ENCODE results near the gene CCDC89.

CCDC89 gene

DNA sequence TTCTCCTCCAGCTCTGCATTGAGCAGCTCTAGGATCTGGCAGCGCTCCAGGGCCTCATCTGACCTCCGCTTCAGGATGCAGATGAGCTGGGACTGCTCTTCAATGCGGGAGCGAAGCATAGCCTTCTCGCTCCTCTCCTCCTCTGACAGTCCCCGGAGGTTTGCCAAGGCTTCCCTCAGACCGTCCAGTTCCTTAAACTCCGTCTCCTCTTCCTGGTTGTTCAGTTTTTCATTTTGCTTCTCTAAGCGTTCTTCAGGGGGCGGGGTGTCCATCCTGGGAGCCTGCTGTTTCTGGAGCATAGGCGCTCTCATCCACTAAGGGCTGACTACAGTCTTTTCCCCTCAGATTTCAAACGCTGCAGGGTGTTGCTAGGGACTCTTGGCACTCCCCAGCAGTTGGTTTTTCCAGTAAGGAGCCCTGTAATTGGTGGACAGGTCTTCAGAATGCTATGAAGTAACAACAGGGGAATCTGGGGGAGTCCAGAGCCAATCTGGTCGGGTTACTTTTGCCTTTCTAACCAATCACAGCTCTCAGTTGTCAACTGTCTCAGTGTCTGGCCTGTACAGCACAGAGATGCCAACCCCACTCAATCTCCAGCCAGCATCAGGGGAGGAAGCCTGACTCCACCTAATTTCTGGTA is at the start of gene CCDC89:
Gene CCDC89 (minus strand): TSS at position 376 of the 640 bp plus-strand sequence. CDS start 65 bp downstream, at position 311.
- peak within 1 kb of the TSS; percentile 57 for H3K4me3 ChIP-seq (ENCODE audit: low read depth, low read length)
- DNase-seq (ENCODE audit: low read depth): peak; percentile 92

DNA sequence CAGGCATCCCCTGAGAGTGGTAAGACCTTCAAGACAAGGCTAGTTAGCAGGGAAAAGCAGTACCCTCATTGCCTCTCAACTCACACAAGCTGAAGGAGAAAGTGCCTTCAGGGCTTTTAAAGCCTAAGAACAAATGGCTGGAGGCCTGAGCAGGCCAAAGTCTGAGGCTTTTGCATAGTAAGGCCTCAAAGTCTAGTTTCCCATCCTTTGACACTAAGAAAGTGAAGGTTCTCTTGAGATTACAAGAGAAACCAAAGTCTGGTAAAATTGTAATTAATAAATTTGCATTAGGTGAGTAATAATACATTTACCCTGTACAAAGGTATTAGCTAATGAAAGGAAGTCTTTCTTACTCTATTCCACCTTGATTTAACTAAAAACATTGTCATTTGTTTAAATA is 47.0 kb upstream of the CCDC89 start:
- no peak for DNase-seq (ENCODE audit: low read depth)

DNA sequence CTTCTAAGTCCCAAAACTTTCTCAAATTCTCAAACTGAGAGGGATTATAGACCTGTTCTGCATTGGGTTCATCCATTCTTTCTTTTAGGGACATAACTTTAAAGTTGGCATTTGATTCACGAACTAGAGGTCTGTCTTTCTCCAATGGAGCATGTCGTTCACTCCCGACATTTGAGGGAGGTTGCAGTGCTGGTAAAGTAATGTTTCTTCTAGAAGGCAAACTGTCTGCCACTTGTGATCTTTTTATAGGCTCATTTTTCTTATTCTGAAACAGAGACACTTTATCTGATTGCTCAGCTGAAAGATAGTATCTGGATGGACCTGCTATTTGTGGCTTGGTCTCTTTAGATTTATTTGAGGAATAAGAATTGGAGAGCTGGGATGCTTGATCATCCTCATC is 40.4 kb upstream of the CCDC89 start:
- no peak for DNase-seq (ENCODE audit: low read depth)
- no peak overlapping the region for H3K4me3 ChIP-seq (ENCODE audit: low read depth, low read length)

More for the DNA sequence above, 47.0 kb upstream of the CCDC89 start:
- no peak overlapping the region for H3K4me3 ChIP-seq (ENCODE audit: low read depth, low read length)

DNA sequence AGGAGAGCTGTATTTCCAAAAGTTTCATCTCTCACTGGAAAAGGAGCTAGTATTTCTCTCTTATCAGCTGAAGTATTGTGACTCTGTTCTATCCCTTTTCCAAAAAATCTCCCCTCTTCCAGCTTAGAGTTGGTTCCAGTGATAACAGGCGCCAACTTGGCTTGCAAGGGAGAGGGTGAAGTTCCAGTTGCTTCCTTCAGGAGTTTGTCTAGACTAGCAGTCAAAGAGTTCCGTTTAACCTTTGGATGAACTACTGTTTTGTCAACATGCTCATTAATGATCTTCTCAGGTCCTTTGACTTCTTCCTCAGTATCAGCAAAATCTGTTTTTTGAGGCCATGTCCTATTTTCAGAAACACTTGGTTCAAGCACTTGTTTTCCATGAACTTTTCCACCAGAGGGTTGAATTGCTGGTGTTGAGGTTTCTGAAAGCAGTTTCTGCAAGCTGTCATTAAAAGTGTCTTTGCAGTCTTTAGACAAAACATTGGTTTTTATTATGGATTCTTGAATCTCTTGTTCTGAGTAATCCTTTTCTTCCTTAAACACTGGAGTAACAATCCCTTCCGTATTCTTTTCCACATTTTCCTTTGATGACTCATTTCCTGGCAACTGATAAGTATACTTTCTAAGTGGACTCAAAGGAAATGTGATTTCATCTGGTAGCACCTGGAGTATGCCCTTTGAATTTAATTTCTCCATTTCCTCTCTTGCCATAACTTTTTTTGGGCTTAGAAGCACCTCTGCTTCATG is 39.7 kb upstream of the CCDC89 start:
- H3K4me3 ChIP-seq (ENCODE audit: low read depth, low read length): no peak overlapping the region
- DNase-seq (ENCODE audit: low read depth): peak; percentile 71

DNA sequence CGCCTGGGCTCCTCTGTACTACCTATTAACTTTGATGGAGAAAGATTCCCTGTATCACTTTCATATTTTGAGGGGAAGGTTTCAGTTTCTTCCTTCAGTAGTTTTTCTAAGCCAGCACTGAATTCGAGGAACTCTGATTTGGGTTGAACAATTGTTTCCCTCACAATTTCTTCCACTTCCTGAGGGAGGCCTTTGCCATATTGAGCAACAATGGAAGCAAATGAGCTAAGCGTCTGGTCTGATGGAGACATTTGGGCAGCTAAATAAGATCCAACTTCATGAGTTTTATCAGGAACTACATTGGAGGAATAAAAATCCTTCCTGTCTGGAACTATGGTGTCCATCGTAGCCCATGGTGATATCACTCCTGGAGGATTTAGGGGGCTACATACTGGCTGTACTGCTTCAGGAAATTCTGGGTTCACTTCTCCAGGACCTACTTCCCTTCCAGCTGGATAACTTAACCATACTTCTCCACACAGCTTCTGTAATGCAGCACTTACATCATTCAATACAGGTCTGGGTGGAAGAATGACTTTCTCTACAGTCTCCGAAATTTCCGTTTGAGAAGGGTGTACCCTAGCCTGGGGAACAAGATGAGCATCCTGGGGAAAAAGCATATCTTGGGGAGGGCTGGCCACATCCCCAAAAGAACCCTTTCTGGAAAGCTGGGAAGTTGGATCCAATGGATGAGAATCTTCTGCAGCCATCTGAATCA is 38.9 kb upstream of the CCDC89 start:
- DNase-seq (ENCODE audit: low read depth): no peak
- H3K4me3 ChIP-seq (ENCODE audit: low read depth, low read length): no peak overlapping the region

DNA sequence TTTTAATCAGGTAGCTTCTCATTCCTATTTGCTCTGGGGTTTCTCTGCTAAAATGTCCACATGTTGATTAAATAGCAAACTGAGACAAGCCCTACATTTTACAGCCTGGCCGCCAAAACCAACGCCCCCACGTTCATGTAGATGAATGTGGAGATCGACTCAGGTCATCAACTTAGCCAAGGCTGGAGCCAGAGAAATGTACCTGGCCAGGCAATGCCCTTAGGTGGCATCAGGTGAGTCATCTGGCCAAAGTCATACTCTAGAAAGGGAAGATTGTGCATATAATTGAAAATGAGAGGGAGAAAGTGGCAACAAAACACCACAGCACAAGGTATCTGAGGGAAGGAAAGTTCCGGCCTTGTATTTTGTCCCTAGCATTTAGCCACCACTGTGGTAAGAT is 37.1 kb upstream of the CCDC89 start:
- no peak overlapping the region for H3K4me3 ChIP-seq (ENCODE audit: low read depth, low read length)
- no peak for DNase-seq (ENCODE audit: low read depth)

DNA sequence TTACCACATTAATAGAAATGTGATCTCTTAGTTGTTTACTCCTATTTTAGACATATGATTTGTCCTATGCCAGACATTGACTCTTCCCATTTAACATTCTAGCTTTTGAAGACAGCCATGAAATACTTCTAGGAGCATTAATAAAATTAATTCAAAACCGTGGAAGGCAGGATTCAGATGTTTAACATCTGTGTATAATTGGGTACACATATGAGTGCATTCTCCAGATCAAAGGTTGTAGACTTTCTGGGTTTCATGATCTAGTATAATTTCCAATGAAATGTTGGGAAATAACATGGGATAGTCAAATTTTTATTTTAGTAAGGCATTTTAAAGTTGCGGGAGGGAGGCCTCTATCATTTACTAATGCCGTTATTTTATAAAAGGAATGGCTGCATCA is 35.2 kb upstream of the CCDC89 start:
- DNase-seq (ENCODE audit: low read depth): no peak
- no peak overlapping the region for H3K4me3 ChIP-seq (ENCODE audit: low read depth, low read length)

DNA sequence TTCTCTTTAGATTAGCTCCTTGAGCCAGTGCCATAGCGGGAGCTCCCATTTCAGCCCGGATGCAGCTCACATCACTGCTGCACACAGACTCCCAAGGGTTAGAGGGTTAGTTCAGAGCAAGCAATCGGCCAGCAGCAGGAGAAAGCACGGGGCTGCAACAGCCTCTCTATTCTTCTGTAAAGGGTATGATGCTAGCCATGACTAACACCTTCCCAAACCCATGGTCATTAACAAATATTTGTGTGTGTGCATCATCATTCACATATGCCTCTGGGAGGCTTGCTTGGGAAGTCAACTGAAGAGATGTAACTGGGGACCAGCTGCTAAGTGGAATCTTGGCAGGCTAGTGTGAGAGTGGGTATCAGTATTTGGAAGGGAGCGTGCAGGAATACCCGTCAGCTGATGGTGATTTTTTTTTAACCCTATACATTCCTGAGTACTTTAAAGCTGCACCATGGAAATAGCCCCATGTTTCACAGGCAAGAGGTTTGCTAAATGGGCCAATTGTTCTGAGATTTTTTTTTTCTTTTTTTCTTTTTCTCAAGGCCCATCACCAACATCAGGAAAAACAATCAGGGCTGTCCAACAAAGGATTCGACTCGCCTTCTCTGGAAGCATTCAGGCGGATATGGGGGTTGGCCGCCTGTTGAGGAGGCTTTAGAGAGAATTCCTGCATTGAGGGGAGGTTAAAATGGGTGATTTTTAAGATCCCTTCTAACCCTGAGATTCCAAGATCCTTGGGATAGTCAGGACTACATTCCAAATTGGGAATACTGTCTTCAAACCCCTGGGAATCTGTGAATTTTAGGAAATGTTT is 33.2 kb upstream of the CCDC89 start:
- H3K4me3 ChIP-seq (ENCODE audit: low read depth, low read length): peak overlapping the region; percentile 35
- peak; percentile 96 for DNase-seq (ENCODE audit: low read depth)

DNA sequence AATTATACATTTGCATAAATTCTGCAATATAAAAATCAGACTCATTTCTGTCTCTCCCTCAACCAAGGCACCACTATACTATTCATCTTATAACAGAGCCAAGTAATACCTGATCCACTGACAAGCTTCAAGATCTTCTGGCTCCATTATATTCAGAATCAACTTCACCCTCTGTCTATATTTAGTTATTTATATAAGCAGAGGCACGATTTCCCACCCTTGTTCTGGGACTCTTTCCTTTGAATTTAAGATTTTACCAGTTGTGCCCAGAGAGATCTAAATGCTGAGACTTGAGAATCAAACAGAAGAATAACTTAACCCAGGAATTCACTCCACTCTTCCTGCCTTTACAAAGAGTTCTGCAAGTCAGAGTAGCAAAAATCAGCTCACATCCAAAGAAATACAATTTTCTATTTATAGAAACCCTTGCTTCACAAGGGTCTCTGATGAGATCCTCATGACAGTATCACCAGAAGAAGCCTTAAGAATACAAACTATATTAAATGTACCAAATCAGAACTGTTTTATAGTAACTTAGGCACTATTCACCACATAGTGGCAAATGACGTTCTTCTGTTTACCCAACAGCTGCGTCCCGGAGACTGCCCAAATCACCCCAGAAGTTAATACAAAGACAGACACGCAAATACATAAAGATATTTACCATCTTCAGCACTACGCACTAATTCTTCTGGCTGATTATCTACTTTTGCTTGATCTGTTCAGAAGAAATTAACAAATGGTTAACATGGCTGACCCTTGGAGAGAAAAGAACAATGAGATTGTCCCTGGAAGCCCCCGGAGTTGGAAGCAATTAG is 32.3 kb upstream of the CCDC89 start:
- no peak for DNase-seq (ENCODE audit: low read depth)
- peak overlapping the region; percentile 35 for H3K4me3 ChIP-seq (ENCODE audit: low read depth, low read length)

DNA sequence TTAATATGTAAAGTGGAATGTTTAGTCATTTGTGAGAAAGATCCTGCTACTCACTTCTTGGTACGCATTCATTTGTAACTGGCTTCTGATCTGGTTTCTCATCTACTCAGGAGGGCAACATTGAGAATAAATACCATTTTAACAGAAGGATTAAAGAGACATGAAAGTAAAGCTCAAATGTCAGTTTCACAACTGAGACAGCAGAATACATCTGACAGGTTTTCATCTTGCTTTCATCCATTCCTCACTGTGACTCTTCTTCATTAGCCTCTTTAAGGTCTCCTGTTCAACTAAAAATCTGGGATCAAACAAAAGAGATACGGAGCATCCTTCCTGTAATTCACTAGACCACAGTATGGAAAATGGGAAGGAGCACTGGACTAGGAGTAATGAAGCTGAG is 31.4 kb upstream of the CCDC89 start:
- no peak for DNase-seq (ENCODE audit: low read depth)
- H3K4me3 ChIP-seq (ENCODE audit: low read depth, low read length): peak overlapping the region; percentile 13

DNA sequence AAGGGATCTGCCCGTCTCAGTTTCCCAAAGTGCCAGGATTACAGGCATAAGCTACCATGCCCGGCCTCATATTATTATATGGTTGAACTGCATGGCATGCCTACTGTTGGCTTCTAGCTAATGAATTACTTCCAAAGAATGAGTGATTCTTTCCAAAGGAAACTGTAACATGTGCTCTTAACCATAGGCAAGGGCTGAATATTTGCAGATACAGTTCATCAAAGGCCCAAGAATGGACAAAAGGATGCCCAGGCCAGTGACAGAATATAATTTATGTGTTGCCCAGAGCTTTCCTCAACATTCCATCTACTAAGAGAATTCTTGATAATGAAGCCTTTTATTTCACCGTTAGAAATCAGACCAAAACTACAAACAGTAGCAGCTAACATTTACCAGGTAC is 27.0 kb upstream of the CCDC89 start:
- no peak for DNase-seq (ENCODE audit: low read depth)
- H3K4me3 ChIP-seq (ENCODE audit: low read depth, low read length): no peak overlapping the region

DNA sequence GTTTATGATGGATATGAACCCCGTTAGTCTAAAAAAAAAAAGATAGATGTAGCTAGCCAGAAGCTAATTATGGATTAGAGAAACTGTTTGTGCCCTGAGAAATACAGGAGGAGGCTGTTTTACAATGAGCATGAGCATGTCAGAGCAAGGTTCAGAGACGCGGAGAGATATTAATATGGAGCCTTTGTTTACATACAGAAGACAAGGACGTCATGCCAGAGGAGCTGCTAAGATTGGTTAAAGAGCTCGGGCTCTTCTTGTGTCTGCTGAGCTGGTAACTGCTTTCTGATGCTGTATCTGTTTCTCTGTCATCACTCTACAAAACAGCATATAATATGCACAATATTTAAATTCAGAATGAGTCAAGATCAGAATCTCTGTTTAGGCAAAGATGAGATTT is 24.9 kb upstream of the CCDC89 start:
- no peak overlapping the region for H3K4me3 ChIP-seq (ENCODE audit: low read depth, low read length)
- no peak for DNase-seq (ENCODE audit: low read depth)

DNA sequence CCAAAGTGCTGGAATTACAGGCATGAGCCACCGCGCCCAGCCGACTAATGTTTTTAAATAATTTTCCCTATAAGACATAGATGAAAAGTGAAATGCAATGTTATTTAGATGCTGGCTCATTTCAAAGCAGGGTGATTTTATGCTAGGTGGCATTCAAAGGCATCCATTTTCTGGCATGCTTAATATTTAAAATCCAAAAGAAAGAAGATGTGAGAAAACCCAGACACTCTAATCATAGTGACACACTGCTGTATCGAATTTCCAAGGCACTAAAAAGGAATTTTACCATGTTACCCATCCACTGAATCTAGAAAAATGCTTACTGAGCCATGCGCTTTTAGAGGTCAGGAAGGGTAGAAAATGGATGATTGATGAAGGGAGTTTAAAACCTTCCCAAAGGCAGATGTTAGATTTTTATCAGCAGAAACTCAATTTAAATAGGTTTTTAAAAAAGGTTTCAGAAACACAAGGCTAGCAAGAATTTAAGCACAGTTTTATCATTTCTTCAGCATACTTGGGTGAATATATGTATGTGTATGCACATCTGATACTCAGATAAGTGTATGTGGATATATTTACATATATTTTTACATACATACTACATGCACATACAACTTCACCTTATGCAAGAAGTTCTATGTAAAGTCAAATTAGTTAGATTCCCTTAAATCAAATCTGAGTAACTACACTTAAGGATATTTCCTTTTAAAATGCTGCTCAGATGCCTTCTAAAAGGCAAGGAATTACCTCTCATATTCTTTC is 24.1 kb upstream of the CCDC89 start:
- no peak overlapping the region for H3K4me3 ChIP-seq (ENCODE audit: low read depth, low read length)
- DNase-seq (ENCODE audit: low read depth): no peak

DNA sequence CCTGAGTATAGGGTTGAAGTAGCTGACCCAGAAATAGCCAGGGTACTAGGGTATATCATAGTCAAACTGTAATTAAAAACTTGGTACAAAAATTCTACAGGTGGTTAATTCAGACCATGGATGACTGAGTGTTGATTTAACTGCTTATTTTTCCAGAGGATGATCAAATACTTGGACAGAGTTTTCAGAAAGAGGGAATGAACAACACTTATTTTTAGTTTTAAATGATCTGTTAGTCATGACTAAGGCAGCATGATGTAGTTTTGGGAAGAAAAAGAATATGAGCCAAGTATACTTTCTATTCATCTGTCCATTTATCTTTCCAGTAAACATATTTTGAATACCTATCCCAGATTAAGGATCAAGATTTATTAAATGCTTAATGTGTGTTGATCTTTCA is 19.8 kb upstream of the CCDC89 start:
- no peak for DNase-seq (ENCODE audit: low read depth)
- no peak overlapping the region for H3K4me3 ChIP-seq (ENCODE audit: low read depth, low read length)

DNA sequence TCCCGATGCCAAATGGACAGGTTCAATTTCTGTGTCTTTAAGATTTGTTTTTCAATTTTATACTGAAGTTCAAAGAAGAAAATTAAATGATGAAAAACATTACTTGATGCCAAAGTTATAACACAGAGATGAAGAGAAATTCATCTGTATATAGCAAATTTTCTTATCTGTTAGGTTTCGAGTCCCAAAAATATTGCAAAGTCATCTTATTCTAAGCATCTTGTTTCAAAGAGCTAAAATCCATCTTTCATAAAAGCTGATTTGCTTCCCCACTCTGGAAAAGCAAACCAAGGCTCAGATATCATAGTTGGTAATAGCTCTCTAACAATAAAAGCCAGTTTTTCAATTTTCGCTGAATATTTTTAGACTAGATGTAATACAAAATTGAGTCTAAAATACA is 19.0 kb upstream of the CCDC89 start:
- H3K4me3 ChIP-seq (ENCODE audit: low read depth, low read length): no peak overlapping the region
- DNase-seq (ENCODE audit: low read depth): no peak

DNA sequence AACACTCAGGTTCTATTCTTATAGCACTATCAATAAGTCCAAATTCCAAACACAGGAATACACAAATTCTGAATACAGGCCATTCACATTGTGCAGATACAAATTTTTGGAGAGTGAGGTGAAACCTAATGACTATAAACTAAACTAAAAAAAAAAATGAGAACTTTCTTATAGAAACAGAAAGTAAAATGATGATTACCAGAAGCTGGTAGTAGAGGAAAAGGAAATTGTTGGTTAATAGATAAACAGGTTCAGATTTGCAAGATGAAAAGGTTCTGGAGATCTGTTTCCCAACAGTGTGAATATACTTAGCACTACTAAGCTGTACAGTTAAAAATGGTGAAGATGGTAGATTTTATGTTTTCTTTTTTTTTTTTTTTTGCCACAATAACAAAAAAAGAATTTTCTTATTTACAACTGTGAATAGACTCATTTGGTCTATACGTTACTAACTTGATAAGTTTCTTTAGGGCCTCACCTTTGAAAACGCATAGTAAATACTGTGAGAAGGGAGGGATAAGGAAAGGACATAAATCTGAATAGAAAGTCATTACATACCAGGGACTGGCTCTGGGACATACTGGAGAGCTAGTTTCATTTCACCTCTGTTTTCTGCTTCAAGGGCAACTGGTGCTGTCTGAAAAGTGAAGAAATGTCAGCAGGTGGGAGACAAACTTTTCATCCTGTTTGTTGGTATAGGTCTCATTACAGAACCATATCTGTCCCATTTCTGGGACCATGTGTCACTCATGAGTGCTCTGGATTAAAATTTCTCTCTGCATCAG is 14.2 kb upstream of the CCDC89 start:
- no peak for DNase-seq (ENCODE audit: low read depth)
- H3K4me3 ChIP-seq (ENCODE audit: low read depth, low read length): no peak overlapping the region

DNA sequence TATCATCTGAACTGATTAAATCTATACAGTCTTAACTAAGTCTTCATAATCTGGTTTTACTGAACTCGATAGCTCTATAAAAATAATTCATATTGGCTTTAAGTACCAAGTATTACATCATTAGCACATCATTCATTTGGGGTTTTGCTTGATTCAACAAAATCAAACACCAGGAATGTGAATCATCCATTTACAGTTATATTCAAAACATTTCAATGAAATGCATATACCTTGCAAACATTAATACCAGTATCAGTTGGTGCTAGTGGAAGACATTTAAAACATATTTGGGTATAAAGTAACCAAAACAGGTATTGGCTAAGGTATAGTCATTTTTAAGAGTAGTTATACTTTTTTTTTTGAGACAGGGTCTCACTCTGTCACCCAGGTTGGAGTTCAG is 12.2 kb upstream of the CCDC89 start:
- no peak for DNase-seq (ENCODE audit: low read depth)
- no peak overlapping the region for H3K4me3 ChIP-seq (ENCODE audit: low read depth, low read length)

DNA sequence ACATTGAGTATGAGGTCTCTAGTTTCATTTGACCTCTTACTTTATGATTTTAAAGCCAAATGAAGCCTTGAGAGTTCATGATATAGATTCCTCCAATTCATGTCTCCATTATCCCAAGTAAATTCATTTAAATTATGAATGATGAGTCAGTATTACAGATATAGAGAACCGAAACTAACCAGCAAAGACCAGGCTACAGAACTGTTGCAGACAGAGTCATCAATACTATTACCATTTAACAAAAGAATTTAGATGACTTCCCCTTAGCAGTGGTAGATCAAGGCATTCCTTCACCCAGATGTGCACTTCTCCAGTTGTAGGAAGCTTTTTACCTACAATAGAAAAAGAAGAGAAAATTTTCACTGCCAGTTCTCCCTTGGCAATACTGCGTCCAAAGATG is 11.8 kb upstream of the CCDC89 start:
- no peak for DNase-seq (ENCODE audit: low read depth)
- H3K4me3 ChIP-seq (ENCODE audit: low read depth, low read length): no peak overlapping the region
